Heart left ventricle (tissue), 16 donors: ENCODE data around the gene DRD3. TPM values are rescaled to one million over a fixed set of nuclear protein-coding genes. Genes with fewer than 3 reads are reported as not detected.

Experiments
- ATAC-seq, 4 donors: fragments of 200-7000 bp; cut with Tn5 transposase; one replicate each; pipeline ENCODE4 v1.9.1; 2020 to 2022; ENCODE audit warnings: moderate library complexity in 4 of 4, mild to moderate bottlenecking in 3 of 4, moderate number of reproducible peaks in 1 of 4
- DNase-seq, 5 donors: peaks; one replicate each; pipeline ENCODE4 v3.0.0-alpha.2; 2020
- H3K27ac ChIP-seq, 12 donors: fragments of 200-600 bp; sonication (generic) in 4 of 12; one replicate each; pipeline versions ENCODE4 v1.5.0 to v1.8.0; 2016 to 2022; ENCODE audit warnings: mild to moderate bottlenecking in 2 of 12
- H3K27me3 ChIP-seq, 9 donors: fragments of 200-600 bp; sonication (generic) in 2 of 9; one replicate each; pipeline versions ENCODE4 v1.5.1 to v1.8.0; 2016 to 2022; ENCODE audit warnings: mild to moderate bottlenecking in 3 of 9
- H3K36me3 ChIP-seq, 9 donors: fragments of 200-600 bp; sonication (generic) in 2 of 9; one replicate each; pipeline versions ENCODE4 v1.5.0 to v1.8.0; 2018 to 2022; ENCODE audit warnings: mild to moderate bottlenecking in 2 of 9
- H3K4me1 ChIP-seq, 12 donors: fragments of 200-600 bp; sonication (generic) in 4 of 12; one replicate each; pipeline versions ENCODE4 v1.5.0 to v1.8.0; 2016 to 2022; ENCODE audit warnings: mild to moderate bottlenecking in 3 of 12
- H3K4me3 ChIP-seq, 12 donors: fragments of 200-600 bp; sonication (generic) in 4 of 12; one replicate each; pipeline versions ENCODE4 v1.5.0 to v1.8.0; 2017 to 2022; ENCODE audit warnings: mild to moderate bottlenecking in 9 of 12, moderate library complexity in 4 of 12
- H3K9me3 ChIP-seq, 12 donors: fragments of 200-600 bp; sonication (generic) in 4 of 12; one replicate each; pipeline versions ENCODE4 v1.5.0 to v1.8.0; 2016 to 2022; ENCODE audit warnings: mild to moderate bottlenecking in 1 of 12
- POLR2A ChIP-seq, 2 donors: fragments of 450-650 bp; IDR thresholded peaks; one replicate each; pipeline ENCODE4 v1.6.1; 2017; ENCODE audit warnings: antibody characterized with exemption in 2 of 2, mild to moderate bottlenecking in 2 of 2, moderate library complexity in 2 of 2
- WGBS, 4 donors: extraction: QIAGEN DNeasy Blood & Tissue Kit in 2 of 4; methylation state at CpG; one replicate each; pipeline versions ENCODE4 v1.1.5 to v1.1.7; 2013 to 2018; 5-methylcytosine and 5-hydroxymethylcytosine counted together
- intact Hi-C, 10 donors: fragments of 100-400 bp; cut with DNase I; formaldehyde crosslinking; loops; one replicate each; pipeline versions ENCODE4 v1.11.1 to v1.14.2; 2022
- polyA plus RNA-seq, 2 donors: library from polyadenylated mRNA; stranded (reverse); fragments of 200-250 nt; gene quantifications; one replicate each; pipeline ENCODE4 v1.2.3, GENCODE V29; 2013
- total RNA-seq, 9 donors: library from RNA; depleted of rRNA in 2 of 9; stranded (reverse); fragments of >200 nt in 2 of 9; fragmentation: NEBNext Ultra II Directional in 3 of 9; extraction: Animal tissue kit (Norgen Biotek cat#: 25700) in 3 of 9; gene quantifications; one replicate each; pipeline versions ENCODE4 v1.1.0 to v1.2.4, GENCODE V29; 2016 to 2023
- TF ChIP-seq, protein P1 (sequence below), 12 donors: fragments of 200-600 bp; sonication (generic) in 4 of 12; IDR thresholded peaks; one replicate each; pipeline versions ENCODE4 v1.5.0 to v1.8.0; 2018 to 2022; ENCODE audit warnings: antibody characterized with exemption in 12 of 12, mild to moderate bottlenecking in 5 of 12
- donor health status: ischemic (EF 13 %, LVEDD 7.1; RV severe dilation, severe dysfunction).
- donor health status: healthy with polysubstance abuse.
- donor health status: DM: no; HTN: yes; CAD: no.
- donor health status: DM: no; HTN: no; CAD: no.
- donor health status: ischemic (EF 25% LVEDD 6.9; RV normal size, moderate dysfunction).
- donor health status: ischemic (EF 25% LVEDD 5.7; RV mildly dilated, moderate dysfunction).
- donor health status: healthy.
- donor health status: DM: yes; HTN: yes; CAD: no.
- donor health status: ischemic (EF 35%, LVEDD 5.7; RV mildly dilated, moderate dysfunction).
- donor health status: nonischemic (EF 11% LVEDD 7.7; RV severe dilation, severe dysfunction).
- donor health status: DM: yes; HTN: yes; CAD: no.
- donor health status: PGD.
- donor health status: ischemic (EF 29% LVEDD 5.4; RV normal size, mild dysfunction).
- donor health status: nonischemic (EF 23%, LVEDD 6.1; RV moderate dilation, normal function).

The DRD3 gene
- total and polyA plus RNA-seq, 11 donors = not detected

DNA sequence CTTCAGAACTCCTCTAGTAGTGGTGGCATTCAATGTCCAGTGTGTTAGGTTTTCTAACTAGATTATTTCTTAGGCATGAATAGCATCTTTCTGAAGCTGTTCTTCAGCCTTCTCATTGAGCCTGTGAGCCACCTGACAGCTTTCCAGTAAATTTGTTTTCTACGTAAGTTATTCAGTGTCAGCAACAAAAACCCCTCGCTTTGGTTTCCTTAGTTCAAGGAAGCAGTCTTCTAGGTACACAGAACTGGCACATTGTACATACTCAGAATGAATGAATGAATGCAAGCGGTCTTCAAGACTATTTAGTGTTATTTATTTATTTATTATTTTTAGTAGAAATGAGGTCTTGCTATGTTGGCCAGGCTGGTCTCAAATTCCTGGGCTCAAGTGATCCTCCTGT is 44.9 kb downstream of the DRD3 start:
- intact Hi-C loops = no loop called here
- no peak for ATAC-seq
- WGBS, 4 donors = 94 to 99% (median 95%) methylated on average over 3 of the region's 3 CpGs
- Histone ChIP-seq H3K27ac (no peak overlapping the region), H3K9me3 (no peaks in the 10 kb centered on the region), H3K27me3 (peaks cover 0 to 2% (median 0%) of the 10 kb centered on the region in 9 donors), H3K4me3 (no peak overlapping the region), H3K36me3 (no peaks in the 10 kb centered on the region), H3K4me1 (no peaks in the 10 kb centered on the region)
- no peak for TF ChIP-seq POLR2A (IDR thresholded peaks at IDR 0.05)
- TF ChIP-seq, protein P1, sequence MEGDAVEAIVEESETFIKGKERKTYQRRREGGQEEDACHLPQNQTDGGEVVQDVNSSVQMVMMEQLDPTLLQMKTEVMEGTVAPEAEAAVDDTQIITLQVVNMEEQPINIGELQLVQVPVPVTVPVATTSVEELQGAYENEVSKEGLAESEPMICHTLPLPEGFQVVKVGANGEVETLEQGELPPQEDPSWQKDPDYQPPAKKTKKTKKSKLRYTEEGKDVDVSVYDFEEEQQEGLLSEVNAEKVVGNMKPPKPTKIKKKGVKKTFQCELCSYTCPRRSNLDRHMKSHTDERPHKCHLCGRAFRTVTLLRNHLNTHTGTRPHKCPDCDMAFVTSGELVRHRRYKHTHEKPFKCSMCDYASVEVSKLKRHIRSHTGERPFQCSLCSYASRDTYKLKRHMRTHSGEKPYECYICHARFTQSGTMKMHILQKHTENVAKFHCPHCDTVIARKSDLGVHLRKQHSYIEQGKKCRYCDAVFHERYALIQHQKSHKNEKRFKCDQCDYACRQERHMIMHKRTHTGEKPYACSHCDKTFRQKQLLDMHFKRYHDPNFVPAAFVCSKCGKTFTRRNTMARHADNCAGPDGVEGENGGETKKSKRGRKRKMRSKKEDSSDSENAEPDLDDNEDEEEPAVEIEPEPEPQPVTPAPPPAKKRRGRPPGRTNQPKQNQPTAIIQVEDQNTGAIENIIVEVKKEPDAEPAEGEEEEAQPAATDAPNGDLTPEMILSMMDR (IDR thresholded peaks at IDR 0.05) = no peak
- DNase-seq = no peak

DNA sequence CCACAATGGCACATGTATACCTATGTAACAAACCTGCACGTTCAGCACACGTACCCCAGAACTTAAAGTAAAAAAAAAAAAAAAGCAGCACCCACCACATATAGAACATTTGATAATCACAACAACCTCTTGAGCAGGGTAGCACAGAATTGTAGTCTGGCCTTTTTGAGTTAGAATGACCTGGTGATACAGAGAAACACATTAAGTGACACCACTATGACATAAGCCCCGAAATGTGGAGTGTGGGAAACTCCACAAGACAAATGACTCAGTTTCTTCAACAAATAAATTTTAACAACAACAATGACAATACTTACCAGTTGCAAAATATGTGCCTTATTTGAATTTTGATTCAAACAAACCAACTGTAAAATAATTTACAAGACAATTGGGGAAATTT is 46.4 kb downstream of the DRD3 start:
- no peak for DNase-seq
- TF ChIP-seq, protein P1 (IDR thresholded peaks at IDR 0.05) = no peak
- TF ChIP-seq POLR2A (IDR thresholded peaks at IDR 0.05) = no peak
- WGBS, 4 donors = 93 to 98% (median 95%) methylated on average over 3 of the region's 3 CpGs

DNA sequence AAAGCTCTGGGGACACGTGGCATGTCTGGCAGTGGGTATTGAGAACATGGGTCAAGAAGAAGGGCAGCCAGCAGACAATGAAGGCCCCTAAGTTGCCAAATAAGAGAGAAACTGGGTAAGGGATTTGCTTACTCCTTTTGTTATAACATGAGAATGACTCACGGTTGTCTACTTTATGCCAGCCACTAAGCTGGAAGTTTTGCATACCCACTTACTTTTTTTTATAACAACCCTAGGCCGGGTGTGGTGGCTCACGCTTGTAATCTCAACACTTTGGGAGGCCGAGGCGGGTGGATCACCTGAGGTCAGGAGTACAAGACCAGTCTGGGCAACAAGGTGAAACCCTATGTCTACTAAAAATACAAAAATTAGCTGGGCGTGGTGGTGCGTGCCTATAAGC is 50.0 kb downstream of the DRD3 start:
- intact Hi-C loops = no loop called here
- no peak for DNase-seq
- Histone ChIP-seq H3K27me3 (no peaks in the 10 kb centered on the region), H3K9me3 (no peaks in the 10 kb centered on the region), H3K4me1 (no peaks in the 10 kb centered on the region), H3K27ac (no peak overlapping the region), H3K36me3 (no peaks in the 10 kb centered on the region), H3K4me3 (no peak overlapping the region)
- TF ChIP-seq, protein P1 (IDR thresholded peaks at IDR 0.05) = no peak
- TF ChIP-seq POLR2A (IDR thresholded peaks at IDR 0.05) = no peak
- no peak for ATAC-seq
- 90 to 96% (median 93%) methylated on average over 8 of the region's 8 CpGs for WGBS, 4 donors

More for the DNA sequence above, 46.4 kb downstream of the DRD3 start:
- intact Hi-C loops = no loop called here
- no peak overlapping the region for H3K27ac ChIP-seq
- no peak overlapping the region for H3K4me3 ChIP-seq
- H3K36me3 ChIP-seq = no peaks in the 10 kb centered on the region
- H3K4me1 ChIP-seq = no peaks in the 10 kb centered on the region
- H3K27me3 ChIP-seq = no peaks in the 10 kb centered on the region
- H3K9me3 ChIP-seq = no peaks in the 10 kb centered on the region
- no peak for ATAC-seq

DNA sequence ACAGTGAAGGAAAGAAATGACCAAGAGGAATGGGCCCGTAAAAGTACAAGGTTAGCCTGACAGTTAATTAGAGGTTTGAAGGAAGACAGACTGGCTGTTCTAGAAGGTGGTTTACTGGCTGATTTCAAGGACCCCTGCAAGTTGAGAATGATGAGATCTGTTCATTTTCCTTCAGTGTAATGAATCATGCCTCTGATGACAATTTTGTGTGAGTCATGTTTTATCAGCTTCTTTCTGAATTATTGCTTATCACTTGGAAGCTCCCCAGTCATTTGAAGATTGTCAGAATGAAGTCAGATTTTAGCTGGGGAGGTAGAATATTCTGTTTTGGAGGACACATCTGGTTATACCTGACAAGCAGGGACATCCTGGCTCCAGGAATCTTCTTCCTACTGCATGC is 50.6 kb downstream of the DRD3 start:
- Histone ChIP-seq H3K36me3 (no peaks in the 10 kb centered on the region), H3K27ac (no peak overlapping the region), H3K27me3 (no peaks in the 10 kb centered on the region), H3K4me1 (peaks cover 0 to 2% (median 0%) of the 10 kb centered on the region in 12 donors), H3K9me3 (no peaks in the 10 kb centered on the region), H3K4me3 (no peak overlapping the region)
- DNase-seq (no peak), ATAC-seq (no peak)
- WGBS, 4 donors = 62 to 80% (median 77%) methylated on average over 1 of the region's 1 CpG
- intact Hi-C loops = no loop called here
- TF ChIP-seq POLR2A (IDR thresholded peaks at IDR 0.05) = no peak
- TF ChIP-seq, protein P1 (IDR thresholded peaks at IDR 0.05) = no peak
